Breast epithelium (tissue), 3 donors: ENCODE data around the gene SCN9A.

ENCODE experiments used
- CTCF ChIP-seq, 3 donors: fragments of 450-650 bp; IDR thresholded peaks; one replicate each; pipeline ENCODE4 v1.5.1; 2016 to 2017; ENCODE audit warnings: antibody characterized with exemption in 3 of 3, mild to moderate bottlenecking in 3 of 3, moderate library complexity in 3 of 3
- POLR2AphosphoS5 ChIP-seq, 3 donors: sonication (generic); formaldehyde crosslinking; IDR thresholded peaks; one replicate each; pipeline ENCODE4 v1.6.1; 2017; ENCODE audit warnings: antibody characterized with exemption in 3 of 3

GRCh38 chr2:166332106-166332505 lies 43.6 kb downstream of the SCN9A start:
- TF ChIP-seq CTCF (IDR thresholded peaks at IDR 0.05) (no peak), POLR2AphosphoS5 (IDR thresholded peaks at IDR 0.05) (no peak)
